ACHN (cell line): Measurements from ENCODE around the gene POMT1.
"Not testable (repeated sequence)": the region's sequence is repeated elsewhere in the genome, so short reads cannot be mapped to it uniquely, and the experiment has no call there.

Source experiments
- DNase-seq: peaks from one replicate; pipeline ENCODE4 v3.0.0-alpha.2; 2015
- in situ Hi-C: cut with HindIII; loops from 2 replicates; pipeline ENCODE4 v1.10.0; 2017; ENCODE audit warnings: low sequenced_read_pairs, low pct_ligation_motif_present, low pct_unique_long_range_greater_than_20kb

Gene POMT1

GRCh38 chr9:131534721-131535237 is 32.1 kb downstream of the POMT1 start:
- DNase-seq: no peak
- in situ Hi-C loops: no loop called here

GRCh38 chr9:131537946-131538345 is 35.2 kb downstream of the POMT1 start:
- in situ Hi-C loops: no loop called here
- no peak for DNase-seq

GRCh38 chr9:131539223-131539923 is 36.7 kb downstream of the POMT1 start:
- no peak for DNase-seq
- in situ Hi-C loops: no loop called here

- in situ Hi-C loops: no loop called here
- peak; percentile 17 for DNase-seq
These were observed 40.4 kb downstream of the POMT1 start for GRCh38 chr9:131543141-131543540.

- in situ Hi-C loops: no loop called here
- DNase-seq: peak; percentile 75
These were observed 42.5 kb downstream of the POMT1 start, which contains the start of gene PRRT1B for GRCh38 chr9:131545003-131545785. TSS of gene PRRT1B (plus strand) at chr9:131545523. CDS start at chr9:131545616, 93 bp downstream.

DNA sequence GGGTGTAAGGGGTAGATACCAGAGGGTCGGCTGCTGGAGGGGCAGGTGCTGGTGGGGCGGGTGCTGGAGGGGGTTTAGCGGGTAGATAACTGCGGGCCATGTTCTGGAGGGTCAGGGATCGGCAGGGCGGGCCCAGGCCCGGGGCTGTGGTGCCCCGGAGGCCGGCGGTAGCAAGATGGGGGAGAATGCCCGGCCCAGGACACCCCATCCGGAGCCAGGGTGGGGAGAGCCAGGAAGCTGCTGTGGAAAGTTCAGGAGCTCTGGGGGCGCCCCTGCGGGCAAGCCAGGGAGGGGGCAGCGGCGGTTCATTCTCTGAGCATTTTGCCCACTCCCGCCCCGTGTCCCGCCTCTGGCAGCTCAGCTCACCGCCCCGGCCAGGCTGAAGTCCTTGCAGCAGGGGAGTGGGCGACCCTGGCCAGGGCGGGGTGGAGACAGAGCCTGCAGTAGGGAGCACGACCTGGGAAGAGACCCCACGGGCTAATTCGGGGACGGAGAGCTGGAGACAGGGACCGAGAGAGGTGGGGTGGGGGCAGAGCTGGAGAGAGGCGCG is 43.1 kb downstream of the POMT1 start:
- in situ Hi-C loops: no loop called here
- DNase-seq: no peak

- in situ Hi-C loops: no loop called here
- DNase-seq: no peak
These were observed 43.8 kb downstream of the POMT1 start for GRCh38 chr9:131546336-131547084.

DNA sequence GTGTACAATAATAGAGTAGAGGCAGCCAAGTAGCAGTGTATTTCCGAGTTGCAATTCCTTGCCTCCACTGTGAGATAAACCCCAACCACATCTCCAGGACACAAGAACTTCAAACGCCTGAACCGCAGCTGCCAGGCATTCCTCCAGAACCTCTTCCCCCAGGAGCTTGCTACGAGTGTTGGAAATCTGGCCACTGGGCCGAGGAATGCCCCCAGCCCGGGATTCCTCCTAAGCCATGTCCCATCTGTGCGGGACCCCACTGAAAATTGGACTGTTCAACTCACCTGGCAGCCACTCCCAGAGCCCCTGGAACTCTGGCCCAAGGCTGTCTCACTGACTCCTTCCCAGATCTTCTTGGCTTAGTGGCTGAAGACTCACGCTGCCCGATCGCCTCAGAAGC is 46.5 kb downstream of the POMT1 start:
- in situ Hi-C loops, DNase-seq: not testable (repeated sequence)

GRCh38 chr9:131550465-131550864 is 47.7 kb downstream of the POMT1 start:
- in situ Hi-C loops, DNase-seq: not testable (repeated sequence)

DNA sequence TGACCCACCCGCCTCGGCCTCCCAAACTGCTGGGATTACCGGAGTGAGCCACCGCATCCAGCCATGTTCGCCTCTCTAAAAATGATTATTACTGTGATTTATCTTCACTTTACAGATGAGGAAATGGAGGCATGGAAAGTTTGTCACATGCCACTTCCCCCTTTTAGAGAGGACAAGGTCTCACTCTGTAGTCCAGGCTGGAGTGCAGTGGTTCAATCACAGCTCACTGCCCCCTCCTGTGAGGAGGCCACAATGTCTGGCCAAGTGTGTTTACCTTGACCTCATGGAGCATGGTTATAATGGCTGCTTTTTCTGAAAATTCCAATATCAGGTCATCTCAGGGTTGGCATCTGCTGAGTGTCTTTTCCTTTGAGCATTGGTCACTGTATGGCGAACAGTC is 49.3 kb downstream of the POMT1 start:
- in situ Hi-C loops: no loop called here
- no peak for DNase-seq

DNA sequence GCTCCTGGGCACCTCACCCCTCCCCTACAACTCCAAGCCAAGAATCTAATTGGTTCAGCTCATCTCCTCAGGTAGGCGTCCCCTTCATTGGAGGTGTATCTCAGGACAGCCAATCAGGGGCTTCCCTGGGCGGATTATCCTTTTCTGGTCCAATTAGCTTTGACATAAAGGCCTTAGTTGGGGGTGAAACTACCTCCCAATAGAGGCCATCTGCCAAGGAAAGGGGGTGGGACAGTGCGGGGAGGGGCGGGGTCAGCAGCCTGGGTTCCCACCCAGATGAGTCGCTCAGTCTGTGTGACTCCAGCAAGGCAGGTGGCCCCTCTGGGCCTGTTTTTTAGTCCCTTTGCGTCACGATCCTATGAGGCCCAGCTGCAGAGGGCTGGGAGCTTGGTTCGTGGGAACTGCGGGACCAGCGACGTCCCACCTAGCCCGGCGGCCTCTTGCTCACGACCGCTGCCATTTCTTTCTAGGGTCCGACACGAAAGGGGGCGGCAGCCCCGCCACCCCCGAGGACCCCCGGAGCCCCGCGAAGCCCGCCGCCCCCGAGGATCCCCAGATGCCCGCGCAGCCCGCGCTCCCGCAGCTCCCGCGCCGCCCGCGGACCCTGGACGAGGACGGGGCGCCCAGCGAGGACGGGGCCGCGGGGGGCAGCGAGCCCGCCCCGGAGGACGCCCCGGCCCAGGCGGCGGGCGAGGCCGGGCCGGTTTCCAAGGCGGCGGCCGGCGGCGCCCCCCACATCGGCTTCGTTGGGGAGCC is 51.5 kb downstream of the POMT1 start:
- DNase-seq: no peak
- in situ Hi-C loops: no loop called here

GRCh38 chr9:131554843-131555351 is 52.2 kb downstream of the POMT1 start:
- DNase-seq: no peak
- in situ Hi-C loops: no loop called here

DNA sequence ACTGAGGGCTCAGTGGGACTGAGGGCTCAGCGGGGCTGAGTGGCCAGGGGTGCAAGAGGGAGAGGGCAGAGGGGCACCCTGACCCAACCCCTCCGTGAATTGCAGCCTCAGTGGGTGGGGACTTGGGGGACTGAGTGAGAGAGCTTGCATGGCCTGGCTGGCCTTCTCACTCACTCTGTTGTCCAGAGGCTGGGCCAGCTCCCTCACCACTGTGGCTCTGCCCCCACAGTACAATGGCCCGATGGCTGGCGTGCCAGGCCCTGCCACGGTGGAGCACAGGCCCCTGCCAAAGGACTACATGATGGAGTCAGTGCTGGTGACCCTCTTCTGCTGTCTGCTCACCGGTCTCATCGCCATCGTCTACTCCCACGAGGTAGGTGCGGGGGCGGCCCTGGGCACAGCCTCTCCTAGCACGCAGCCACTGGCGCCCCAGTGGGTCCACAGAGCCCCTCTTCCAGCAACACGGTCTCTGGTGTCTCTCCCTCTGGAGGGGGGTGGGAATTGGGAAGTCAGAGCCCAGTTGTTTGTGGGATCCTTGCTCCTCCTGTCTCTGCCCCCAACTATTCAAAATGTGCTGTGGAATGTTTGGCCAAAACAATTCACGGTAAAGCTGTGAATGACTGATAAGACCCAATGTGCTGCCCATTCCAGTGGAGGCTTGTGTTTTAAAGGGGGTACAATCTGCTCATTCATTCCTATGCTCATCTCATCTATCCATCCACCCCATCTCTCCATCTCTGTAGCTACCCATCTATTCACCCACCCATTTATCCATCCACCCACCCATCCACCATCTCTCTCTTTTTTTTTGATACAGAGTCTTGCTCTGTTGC is 53.3 kb downstream of the POMT1 start:
- in situ Hi-C loops: no loop called here
- no peak for DNase-seq

DNA sequence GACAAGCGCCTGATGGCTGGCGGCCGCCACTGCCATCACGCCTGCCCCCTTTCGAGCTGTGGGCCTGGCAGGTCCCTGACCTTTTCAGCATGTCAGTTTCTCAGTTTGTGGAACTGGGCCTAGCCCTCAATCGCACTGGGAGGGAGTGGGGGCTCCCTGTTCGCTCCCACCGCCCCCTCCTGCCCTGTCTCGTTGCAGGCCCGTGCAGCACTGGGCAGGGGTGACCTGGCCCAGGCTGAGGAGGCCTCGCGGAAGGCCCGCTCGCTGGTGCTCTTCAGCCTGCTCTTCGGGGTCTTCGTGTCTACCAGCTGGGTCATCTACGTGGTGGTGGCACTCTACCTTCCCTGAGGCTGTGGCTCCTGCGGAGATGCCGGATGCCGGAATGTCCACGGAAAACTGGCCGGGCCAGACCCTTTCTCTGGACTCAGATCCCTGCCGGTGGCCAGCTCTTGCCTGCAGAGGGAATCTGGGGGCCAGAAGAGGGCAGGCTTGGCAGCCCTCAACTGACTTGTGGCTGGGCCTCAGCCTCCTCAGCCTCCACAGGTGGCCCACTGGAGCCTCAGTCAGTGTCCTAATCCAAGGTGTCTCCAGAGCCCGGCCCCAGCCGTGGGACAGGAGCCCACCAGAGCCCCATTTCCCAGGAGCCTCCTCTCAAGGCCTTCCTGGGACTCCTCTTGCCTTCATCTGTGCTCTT is 55.3 kb downstream of the POMT1 start:
- in situ Hi-C loops: no loop called here
- DNase-seq: no peak

DNA sequence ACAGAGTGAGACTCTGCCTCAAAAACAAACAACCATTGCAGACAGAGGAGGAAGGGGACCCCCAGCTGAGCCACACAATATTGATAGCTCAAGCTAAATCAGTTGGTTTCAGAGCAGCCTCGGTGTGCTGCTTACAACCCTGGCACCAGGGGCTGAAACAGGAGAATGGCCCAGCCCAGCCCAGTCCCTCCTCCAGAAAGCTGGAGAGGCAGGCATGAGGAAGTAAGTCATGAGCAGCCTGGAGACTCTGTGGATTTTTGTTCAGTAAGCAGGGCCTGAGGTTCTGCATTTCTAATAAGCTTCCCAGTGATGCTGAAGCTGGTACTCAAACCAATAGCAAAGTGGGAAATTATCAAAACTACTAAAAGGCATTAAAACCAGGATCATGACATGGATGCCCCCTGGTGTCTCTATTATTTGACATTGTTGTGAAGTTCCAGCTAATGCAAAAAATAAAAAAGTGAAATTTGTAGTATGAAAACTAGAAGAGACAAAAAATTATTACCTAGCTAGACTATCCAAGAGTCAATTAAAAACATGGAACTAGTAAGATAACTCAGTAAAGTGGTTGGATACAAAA is 56.8 kb downstream of the POMT1 start:
- DNase-seq: no peak
- in situ Hi-C loops: no loop called here
